Ishikawa (cell line): ENCODE data around the gene WNK2.

Experiments
- CEBPB ChIP-seq: IDR thresholded peaks from 2 replicates; pipeline ENCODE4 v1.6.1; 2012
- CREB1 ChIP-seq: IDR thresholded peaks from 2 replicates; pipeline ENCODE4 v1.6.1; 2012; ENCODE audit warnings: low read depth
- EGR1 ChIP-seq: IDR thresholded peaks from 2 replicates; pipeline ENCODE4 v1.6.1; 2012
- EP300 ChIP-seq: IDR thresholded peaks from 2 replicates; pipeline ENCODE4 v1.6.1; 2012; ENCODE audit warnings: borderline replicate concordance
- FOXM1 ChIP-seq: IDR thresholded peaks from 2 replicates; pipeline ENCODE4 v1.6.1; 2012; ENCODE audit warnings: low read depth, borderline replicate concordance
- MAX ChIP-seq: IDR thresholded peaks from 2 replicates; pipeline ENCODE4 v1.6.1; 2012
- NFIC ChIP-seq: IDR thresholded peaks from 2 replicates; pipeline ENCODE4 v1.6.1; 2012
- RAD21 ChIP-seq: IDR thresholded peaks from 2 replicates; pipeline ENCODE4 v1.6.1; 2012; ENCODE audit warnings: low read depth
- REST ChIP-seq: IDR thresholded peaks from 2 replicates; pipeline ENCODE4 v1.6.1; 2012; ENCODE audit warnings: low read depth, mild to moderate bottlenecking
- TAF1 ChIP-seq: IDR thresholded peaks from 2 replicates; pipeline ENCODE4 v1.6.1; 2012; ENCODE audit warnings: low read depth, mild to moderate bottlenecking
- TCF12 ChIP-seq: IDR thresholded peaks from 2 replicates; pipeline ENCODE4 v1.6.1; 2012; ENCODE audit warnings: low read depth
- TEAD4 ChIP-seq: IDR thresholded peaks from 2 replicates; pipeline ENCODE4 v1.6.1; 2012
- USF1 ChIP-seq: IDR thresholded peaks from 2 replicates; pipeline ENCODE4 v1.6.1; 2012
- YY1 ChIP-seq: IDR thresholded peaks from 2 replicates; pipeline ENCODE4 v1.6.1; 2012; ENCODE audit warnings: low read depth
- ZBTB7A ChIP-seq: IDR thresholded peaks from 2 replicates; pipeline ENCODE4 v1.6.1; 2012; ENCODE audit warnings: low read depth

Gene WNK2

GRCh38 chr9:93216073-93216365 is 32.1 kb downstream of the WNK2 start:
- TF ChIP-seq USF1, result no peak
- TF ChIP-seq FOXM1, result no peak

- no peak for TF ChIP-seq TEAD4
- no peak for TF ChIP-seq EGR1
Measured at GRCh38 chr9:93217706-93218105, 33.8 kb downstream of the WNK2 start.

DNA sequence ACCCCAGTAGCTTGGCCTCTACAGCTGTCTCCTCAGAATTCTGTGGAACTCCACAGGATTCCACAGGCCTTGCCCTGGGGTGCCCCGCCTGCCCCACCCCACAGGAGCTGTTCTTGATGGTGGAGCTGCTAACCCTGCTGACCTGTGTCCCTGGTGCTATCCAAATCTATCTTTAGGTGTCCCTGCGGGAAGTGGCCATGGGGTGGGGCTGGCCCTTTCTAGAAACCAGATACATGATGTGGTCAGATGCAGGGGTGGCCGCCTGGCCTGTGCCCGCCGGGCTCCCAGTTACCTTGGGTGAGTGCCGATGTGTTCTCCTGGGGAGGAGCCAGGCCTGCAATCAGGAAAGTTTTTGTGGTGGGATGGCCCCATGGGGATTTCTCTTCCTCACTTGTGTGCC is 34.2 kb downstream of the WNK2 start:
- no peak for TF ChIP-seq TAF1
- TF ChIP-seq CEBPB, result no peak
- TF ChIP-seq YY1, result no peak
- no peak for TF ChIP-seq TCF12
- TF ChIP-seq FOXM1, result no peak
- TF ChIP-seq EP300, result no peak
- no peak for TF ChIP-seq EGR1
- no peak for TF ChIP-seq CREB1

- no peak for TF ChIP-seq USF1
- no peak for TF ChIP-seq MAX
- TF ChIP-seq YY1, result no peak
- no peak for TF ChIP-seq CEBPB
- no peak for TF ChIP-seq REST
- no peak for TF ChIP-seq CREB1
- no peak for TF ChIP-seq EP300
- no peak for TF ChIP-seq ZBTB7A
- no peak for TF ChIP-seq TEAD4
- no peak for TF ChIP-seq NFIC
- TF ChIP-seq TCF12, result no peak
- TF ChIP-seq TAF1, result no peak
- TF ChIP-seq EGR1, result no peak
- no peak for TF ChIP-seq FOXM1
- TF ChIP-seq RAD21, result no peak
Measured at GRCh38 chr9:93218671-93219420, 34.9 kb downstream of the WNK2 start.

DNA sequence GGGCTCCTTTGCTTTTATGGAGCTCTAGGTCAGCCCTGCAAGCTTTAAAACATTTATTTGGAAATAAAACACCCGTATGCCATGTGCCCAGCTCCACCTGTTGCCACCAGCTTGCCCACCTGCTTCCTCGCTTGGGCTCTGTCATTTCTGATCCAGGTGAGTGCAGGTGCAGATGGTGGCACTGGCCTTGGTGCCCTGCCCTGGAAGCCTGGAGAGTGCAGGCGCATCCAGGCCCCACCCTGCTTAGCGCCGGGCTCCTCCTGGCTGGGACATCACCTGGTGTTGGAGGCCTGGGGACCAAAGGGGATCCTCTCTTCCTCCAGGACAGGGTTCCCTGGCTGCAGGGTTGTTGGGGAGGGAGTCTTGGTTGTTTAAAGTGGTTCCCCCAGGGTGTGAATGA is 35.8 kb downstream of the WNK2 start:
- no peak for TF ChIP-seq EGR1
- no peak for TF ChIP-seq REST
- no peak for TF ChIP-seq ZBTB7A

DNA sequence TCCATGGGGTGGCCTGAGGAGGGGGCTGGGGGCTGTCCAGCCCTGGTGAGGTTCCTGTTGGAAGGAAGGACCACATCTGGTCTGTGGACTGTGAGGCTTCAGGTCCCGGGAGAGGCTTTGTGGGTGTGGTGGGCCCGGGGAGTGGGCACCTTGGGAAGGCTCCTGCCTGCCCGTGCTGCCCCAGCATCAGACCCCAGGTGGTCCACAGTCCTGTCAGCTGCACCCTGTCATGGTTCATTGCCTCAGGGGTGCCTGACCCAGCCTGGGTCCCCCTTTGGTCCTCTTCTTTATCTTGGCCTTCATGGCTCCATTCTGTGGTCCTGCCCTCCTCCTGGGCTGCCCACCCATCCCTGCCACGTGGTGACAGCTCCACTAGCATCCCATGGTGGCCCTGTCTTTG is 36.7 kb downstream of the WNK2 start:
- no peak for TF ChIP-seq NFIC
- no peak for TF ChIP-seq USF1
- no peak for TF ChIP-seq EGR1
- TF ChIP-seq MAX, result no peak
- TF ChIP-seq RAD21, result no peak
- no peak for TF ChIP-seq FOXM1
- no peak for TF ChIP-seq TEAD4
- TF ChIP-seq TAF1, result no peak

DNA sequence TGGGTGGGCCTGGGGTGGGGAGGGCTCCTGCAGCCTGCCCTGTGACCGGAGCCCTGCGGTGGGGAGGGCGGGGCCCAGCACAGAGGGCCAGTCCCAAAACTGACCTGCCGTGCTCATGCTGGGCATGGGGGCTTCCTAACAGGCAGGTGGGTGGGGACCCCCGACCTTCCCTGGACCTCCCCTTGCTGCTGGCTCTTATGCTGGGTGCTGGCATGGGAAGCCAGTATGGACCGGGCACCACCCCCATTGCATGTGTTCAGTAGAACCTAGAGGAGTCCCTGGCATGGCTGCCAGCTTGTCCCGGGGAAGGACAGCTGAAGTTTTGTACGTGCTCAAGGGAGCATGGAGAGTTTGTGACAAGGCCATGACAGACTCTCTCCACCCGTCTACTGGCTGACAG is 37.1 kb downstream of the WNK2 start:
- TF ChIP-seq RAD21, result no peak
- no peak for TF ChIP-seq YY1
- TF ChIP-seq EGR1, result no peak
- no peak for TF ChIP-seq REST
